Activated B cell treated with CpG ODN at 0.5 μM for 24 hours (primary cell): ENCODE measurements around the gene BDNF. TPM values are rescaled to one million over a fixed set of nuclear protein-coding genes. Genes with fewer than 3 reads are reported as not detected.
"Not testable (repeated sequence)": the region's sequence is repeated elsewhere in the genome, so short reads cannot be mapped to it uniquely, and the experiment has no call there.

ENCODE experiments used
- ATAC-seq: fragments of 200-7000 bp; cut with Tn5 transposase; one replicate; pipeline ENCODE4 v1.10.0; 2021; ENCODE audit warnings: low read depth, mild to moderate bottlenecking, moderate library complexity
- CTCF ChIA-PET: fragments of 350-600 bp; sonication (Branson Sonifier 250); formaldehyde crosslinking; loops from one replicate; lab custom pipeline; 2021; ENCODE audit warnings: antibody characterized with exemption; lab: Charles Lee
- POLR2A ChIA-PET: fragments of 350-600 bp; sonication (Branson Sonifier 250); formaldehyde crosslinking; loops from one replicate; lab custom pipeline; 2021; ENCODE audit warnings: antibody characterized with exemption; lab: Charles Lee
- DNase-seq: peaks from one replicate; pipeline ENCODE4 v3.0.0; 2022
- H3K27ac Mint-ChIP-seq: one replicate; pipeline ENCODE4 v1.8.0; 2020; ENCODE audit warnings: mixed read lengths
- H3K27me3 Mint-ChIP-seq: one replicate; pipeline ENCODE4 v1.8.0; 2021; ENCODE audit warnings: mixed read lengths
- H3K36me3 Mint-ChIP-seq: one replicate; pipeline ENCODE4 v1.8.0; 2021; ENCODE audit warnings: low read depth, mixed read lengths
- H3K4me1 Mint-ChIP-seq: one replicate; pipeline ENCODE4 v1.8.0; 2021; ENCODE audit warnings: mixed read lengths
- H3K4me3 Mint-ChIP-seq: one replicate; pipeline ENCODE4 v1.8.0; 2020; ENCODE audit warnings: mild to moderate bottlenecking, mixed read lengths
- H3K9me3 Mint-ChIP-seq: one replicate; pipeline ENCODE4 v1.8.0; 2020; ENCODE audit warnings: mixed read lengths
- CTCF ChIP-seq: fragments of 200-600 bp; IDR thresholded peaks from one replicate; pipeline ENCODE4 v1.8.0; 2022; ENCODE audit warnings: antibody characterized with exemption, mild to moderate bottlenecking
- intact Hi-C: fragments of 100-400 bp; cut with micrococcal nuclease; formaldehyde crosslinking; loops from one replicate; pipeline ENCODE4 v1.15.1; 2024
- total RNA-seq: library from RNA; stranded (reverse); gene quantifications from 2 replicates; pipeline ENCODE4 v1.2.3, GENCODE V29; 2022

The BDNF gene
- total RNA-seq, 1 donor from 2014 or later = not detected

GRCh38 chr11:27635567-27636037 lies 64.7 kb downstream of the BDNF start:
- ChIA-PET POLR2A (no interaction called here), CTCF (no interaction called here)
- intact Hi-C loops = no loop called here

GRCh38 chr11:27634776-27635175 lies 65.5 kb downstream of the BDNF start:
- H3K4me3 Mint-ChIP-seq, H3K27me3 Mint-ChIP-seq, H3K4me1 Mint-ChIP-seq, H3K9me3 Mint-ChIP-seq, DNase-seq, H3K36me3 Mint-ChIP-seq, CTCF ChIA-PET, ATAC-seq, intact Hi-C loops, H3K27ac Mint-ChIP-seq, POLR2A ChIA-PET: not testable (repeated sequence)

More at GRCh38 chr11:27635567-27636037, 64.7 kb downstream of the BDNF start:
- Mint-ChIP-seq H3K36me3 (no peaks in the 10 kb centered on the region), H3K27me3 (no peaks in the 10 kb centered on the region), H3K9me3 (peaks cover 2% of the 10 kb centered on the region), H3K4me3 (no peak overlapping the region), H3K27ac (no peak overlapping the region), H3K4me1 (no peaks in the 10 kb centered on the region)
- ATAC-seq (no peak), DNase-seq (no peak)
- TF ChIP-seq CTCF = no peak

- H3K36me3 Mint-ChIP-seq, DNase-seq, H3K27me3 Mint-ChIP-seq, POLR2A ChIA-PET, intact Hi-C loops, H3K4me1 Mint-ChIP-seq, CTCF ChIA-PET, H3K9me3 Mint-ChIP-seq, ATAC-seq, H3K4me3 Mint-ChIP-seq, H3K27ac Mint-ChIP-seq: not testable (repeated sequence)
These were observed 66.0 kb downstream of the BDNF start for GRCh38 chr11:27634282-27634681.

- ATAC-seq, H3K9me3 Mint-ChIP-seq, intact Hi-C loops, H3K27me3 Mint-ChIP-seq, H3K4me1 Mint-ChIP-seq, H3K4me3 Mint-ChIP-seq, H3K27ac Mint-ChIP-seq, DNase-seq, H3K36me3 Mint-ChIP-seq, CTCF ChIA-PET, POLR2A ChIA-PET: not testable (repeated sequence)
These were observed 71.2 kb downstream of the BDNF start for GRCh38 chr11:27629023-27629422.

- intact Hi-C loops = no loop called here
- Mint-ChIP-seq H3K4me3 (no peak overlapping the region), H3K36me3 (no peaks in the 10 kb centered on the region), H3K27ac (no peak overlapping the region), H3K4me1 (peaks cover 4% of the 10 kb centered on the region), H3K9me3 (no peaks in the 10 kb centered on the region), H3K27me3 (no peaks in the 10 kb centered on the region)
- ATAC-seq (no peak), DNase-seq (no peak)
- TF ChIP-seq CTCF = no peak
- POLR2A ChIA-PET = no interaction called here
- CTCF ChIA-PET = no interaction called here
These were observed 72.3 kb downstream of the BDNF start for GRCh38 chr11:27627979-27628378.

GRCh38 chr11:27626938-27627586 lies 73.2 kb downstream of the BDNF start:
- no peak overlapping the region for H3K27ac Mint-ChIP-seq
- no peak for DNase-seq
- intact Hi-C loops = no loop called here
- no peak for ATAC-seq
- ChIA-PET CTCF (no interaction called here), POLR2A (no interaction called here)
- TF ChIP-seq CTCF = no peak
- H3K4me1 Mint-ChIP-seq = peaks cover 4% of the 10 kb centered on the region
- H3K36me3 Mint-ChIP-seq = no peaks in the 10 kb centered on the region
- no peak overlapping the region for H3K4me3 Mint-ChIP-seq
- no peaks in the 10 kb centered on the region for H3K27me3 Mint-ChIP-seq
- no peaks in the 10 kb centered on the region for H3K9me3 Mint-ChIP-seq
